Activated T-cell treated with anti-CD3 and anti-CD28 coated beads, Interleukin-2, amount 50 U/mL, for 1 hour (primary cell): ENCODE measurements around the gene NEGR1.

Experiments
- DNase-seq: peaks from one replicate; pipeline ENCODE4 v3.0.0-alpha.2; 2020

The NEGR1 gene

DNA sequence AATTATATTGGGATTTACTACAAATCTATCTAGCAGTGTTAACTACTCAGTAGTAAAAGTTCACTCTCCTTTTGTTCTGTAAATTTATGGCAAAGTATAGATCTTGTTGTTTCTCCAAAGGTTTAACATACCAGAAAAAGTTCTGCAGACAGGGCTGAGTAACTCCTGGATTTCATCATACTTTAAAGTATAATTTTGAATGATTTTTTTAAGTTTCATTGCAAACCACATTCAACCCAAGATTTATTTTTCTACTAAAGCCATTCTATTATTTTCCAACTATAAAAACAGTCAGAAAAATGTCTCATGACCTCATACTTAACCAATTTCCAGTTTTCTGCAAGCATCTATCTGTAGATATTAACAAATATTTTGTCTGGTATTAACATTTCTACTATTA, 615.7 kb downstream of the NEGR1 start:
- no peak for DNase-seq

DNA sequence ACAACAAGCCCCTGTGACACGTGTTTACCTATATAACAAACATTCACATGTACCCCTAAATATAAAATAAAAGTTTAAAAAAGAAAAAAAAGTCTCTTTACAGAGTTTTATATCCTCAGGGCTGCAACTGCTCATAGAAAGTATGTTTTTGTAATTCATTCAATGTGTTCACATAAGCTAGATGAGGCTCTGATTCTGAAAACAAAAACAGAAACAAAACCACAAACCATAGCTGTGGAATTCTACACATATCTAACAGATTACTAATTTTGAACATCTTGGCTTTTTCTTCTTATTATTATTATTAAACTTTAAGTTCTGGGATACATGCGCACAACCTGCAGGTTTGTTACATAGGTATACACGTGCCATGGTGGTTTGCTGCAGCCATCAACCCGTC, 621.9 kb downstream of the NEGR1 start:
- DNase-seq: no peak

DNA sequence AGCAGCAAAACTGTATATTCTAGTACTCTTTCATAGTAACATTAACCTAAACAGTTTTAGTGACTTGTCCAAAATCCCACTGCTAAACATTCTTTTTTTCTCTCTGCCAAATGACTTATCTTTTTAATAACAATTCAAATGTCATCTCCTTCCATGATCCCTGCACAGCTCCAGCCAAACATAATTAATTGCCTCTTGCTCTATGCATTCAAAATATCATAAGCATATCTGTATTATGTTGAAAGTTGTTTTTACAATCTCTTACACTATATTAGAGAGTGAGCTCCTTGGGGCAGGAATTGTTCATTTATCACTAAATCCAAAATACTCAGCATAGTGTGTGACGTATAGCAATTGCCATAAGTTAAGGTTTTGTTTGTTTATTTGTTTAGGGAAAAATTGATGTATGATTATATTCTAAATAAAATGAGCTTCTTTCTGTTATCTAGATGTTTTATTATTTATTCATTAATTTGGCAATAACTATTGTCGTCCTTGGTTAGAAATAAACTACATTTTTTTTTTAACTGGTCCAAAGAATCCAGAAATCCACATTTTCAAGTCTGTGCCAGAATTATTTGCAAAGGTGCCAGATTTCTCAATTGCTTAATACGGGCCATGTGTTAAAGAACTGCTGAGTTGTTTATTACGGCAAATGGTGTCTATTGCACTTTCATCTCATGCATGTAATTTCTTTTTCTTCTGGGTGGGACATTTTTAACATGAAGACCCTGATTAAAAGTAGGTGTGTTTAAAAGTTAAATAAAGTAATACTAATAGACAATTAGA, 624.3 kb downstream of the NEGR1 start:
- DNase-seq: no peak

DNA sequence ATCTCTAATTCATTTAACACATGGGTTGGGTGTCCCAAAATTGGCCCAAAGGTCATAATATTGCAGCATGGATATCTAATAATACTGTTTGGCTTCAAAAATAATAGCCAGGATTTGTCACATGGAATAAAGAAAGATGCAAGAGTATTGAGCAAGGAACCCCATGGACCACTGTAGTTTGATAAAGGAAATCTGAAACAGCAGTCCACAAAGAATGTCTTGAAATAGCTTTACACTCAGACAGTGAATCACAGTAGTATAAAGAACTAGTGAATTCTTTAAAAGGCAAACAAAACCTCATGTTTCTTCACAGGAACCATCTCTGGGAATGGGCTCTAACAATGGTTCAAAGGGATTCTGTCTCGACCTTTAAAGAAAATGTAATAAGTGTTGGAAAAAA, 625.4 kb downstream of the NEGR1 start:
- no peak for DNase-seq

DNA sequence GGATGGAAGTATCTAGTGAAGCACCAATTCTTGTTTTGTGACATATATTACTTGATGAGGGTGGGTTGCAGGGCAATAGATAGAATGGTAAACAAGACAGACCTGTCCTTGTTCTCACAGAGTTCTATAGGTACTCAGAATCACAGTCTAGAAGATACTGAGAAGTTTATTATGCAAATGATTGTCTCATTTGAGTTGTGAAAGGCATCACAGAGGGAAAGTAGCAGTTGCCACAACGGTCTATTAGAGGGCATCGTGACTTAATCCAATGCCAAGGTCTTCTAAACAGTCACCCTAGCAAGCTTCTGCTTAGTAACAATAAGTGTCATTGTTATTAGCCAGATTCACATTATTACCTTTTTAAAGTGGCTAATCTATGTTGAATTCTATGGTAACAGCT, 626.7 kb downstream of the NEGR1 start:
- DNase-seq: no peak

DNA sequence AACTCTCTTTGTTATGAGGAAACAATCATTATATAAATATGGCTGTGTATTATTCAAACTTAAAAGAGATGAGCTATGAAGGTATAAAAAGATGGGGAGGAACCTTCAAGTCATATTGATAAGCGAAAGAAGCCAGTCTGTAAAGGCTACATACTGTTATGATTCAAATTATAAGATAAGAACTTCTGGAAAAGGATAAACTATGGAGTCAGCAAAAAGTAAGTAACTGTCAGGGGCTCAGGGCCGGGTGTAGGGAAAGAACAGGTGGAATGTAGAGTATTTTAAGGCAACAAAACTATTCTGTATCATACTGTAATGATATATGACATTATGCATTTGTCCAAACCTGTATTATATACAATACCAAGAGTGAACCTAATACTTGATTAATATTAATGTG, 628.4 kb downstream of the NEGR1 start:
- DNase-seq: no peak

DNA sequence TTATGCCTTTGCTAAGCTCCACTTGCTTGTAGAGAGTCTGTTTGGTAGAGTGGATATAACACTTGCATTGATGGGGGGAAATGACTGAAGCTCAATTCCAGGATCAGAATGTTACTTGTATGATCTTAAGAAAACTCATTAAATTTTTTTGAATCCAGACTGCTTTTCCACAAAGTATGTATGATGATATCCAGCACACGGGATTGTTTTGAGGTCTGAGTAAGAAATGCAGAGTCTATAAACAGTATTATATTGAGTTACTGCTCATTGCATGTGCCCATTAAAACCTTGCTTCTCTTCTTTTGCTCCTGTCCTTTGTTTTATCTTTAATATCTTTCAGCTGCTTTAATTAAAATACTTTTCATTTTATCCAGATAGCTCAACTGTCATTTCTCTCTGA, 631.1 kb downstream of the NEGR1 start:
- no peak for DNase-seq

DNA sequence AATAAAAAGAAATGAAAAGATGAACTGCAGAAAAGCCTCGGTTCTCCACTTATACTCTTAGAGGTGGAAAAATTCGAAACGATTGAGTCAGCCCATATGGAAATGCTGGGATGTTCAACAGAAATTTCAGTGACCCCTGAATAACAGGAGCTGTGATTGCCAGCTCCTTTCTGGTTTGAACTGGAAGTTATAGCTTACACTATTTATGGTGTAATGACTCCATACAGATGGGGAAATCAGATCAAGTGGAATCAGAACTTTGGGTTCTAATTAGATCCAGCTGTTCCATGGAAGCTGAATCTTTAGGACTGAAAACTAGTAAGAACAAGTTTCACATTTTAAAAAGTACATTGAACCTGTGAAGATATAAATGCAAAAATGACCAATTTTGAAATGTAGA, 632.2 kb downstream of the NEGR1 start:
- no peak for DNase-seq

DNA sequence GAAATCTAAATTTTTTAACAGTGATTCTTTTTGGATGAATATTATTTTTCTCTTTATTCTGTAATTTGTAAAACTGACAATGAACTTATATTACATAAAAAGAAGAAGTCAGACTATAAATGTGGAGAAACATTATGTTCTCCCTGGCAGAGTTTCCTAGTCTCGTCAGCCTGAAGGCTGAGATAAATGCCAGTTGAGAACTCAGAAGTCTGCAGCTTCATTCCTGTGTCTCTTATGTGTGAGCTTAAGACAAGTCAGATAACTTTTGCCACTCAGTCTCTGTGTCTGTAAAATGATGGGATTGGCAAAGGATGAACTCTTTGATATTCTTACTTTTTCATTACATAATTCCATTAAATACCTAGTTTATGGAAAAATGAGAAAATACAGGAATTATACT, 632.7 kb downstream of the NEGR1 start:
- DNase-seq: no peak

DNA sequence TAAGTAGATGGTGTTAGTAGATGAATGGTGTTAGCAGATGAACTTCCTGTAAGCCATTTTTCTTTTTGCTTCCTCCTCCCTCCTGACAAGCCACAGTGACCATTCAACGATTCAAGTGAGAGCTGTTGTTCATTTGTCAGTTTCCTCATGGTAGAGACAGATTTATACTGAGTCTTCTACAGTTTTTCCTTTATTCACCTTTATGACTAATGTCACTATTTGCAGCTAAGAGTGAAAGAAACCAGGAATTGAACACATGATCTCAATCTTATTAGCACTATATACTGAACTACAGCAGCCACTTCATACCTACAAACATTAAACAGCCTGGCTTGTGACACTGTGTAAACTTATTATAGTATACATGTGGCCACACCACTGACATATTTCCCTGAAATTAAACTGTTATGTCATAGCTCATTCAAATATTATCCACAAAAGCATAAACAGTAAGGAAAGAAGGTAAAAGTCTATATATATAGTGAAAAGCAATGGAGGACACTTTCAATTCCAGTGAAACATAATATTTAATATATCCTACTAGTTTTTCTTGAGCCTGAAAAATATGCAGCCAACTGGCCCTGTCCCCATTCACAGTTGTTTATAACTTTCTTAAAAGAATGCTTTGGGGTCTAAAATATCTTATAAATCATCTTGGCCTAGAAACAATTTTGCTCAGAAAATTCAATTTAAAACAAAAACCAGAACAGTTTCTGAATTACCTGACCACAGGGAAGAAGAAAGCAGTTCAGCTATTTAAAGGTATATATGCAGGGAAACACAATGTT, 634.6 kb downstream of the NEGR1 start:
- DNase-seq: no peak

DNA sequence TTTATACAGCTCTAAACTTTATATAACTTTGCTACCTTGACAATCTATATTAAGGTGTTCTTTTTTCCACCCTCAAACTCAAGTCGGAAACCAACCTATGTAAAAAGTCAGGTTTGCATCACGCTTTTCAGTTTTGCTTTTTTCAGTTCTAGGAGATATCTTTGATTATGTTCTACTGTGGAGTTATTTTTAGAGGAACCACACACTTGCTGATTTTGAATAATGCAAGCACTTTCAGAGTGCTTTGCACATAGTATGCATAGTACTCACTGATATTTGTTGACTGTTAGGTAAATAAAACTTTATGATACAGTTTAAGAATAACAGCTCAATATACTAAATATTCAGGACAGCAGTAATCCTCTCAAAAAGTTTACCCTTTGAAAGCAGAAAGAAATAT, 637.3 kb downstream of the NEGR1 start:
- no peak for DNase-seq

DNA sequence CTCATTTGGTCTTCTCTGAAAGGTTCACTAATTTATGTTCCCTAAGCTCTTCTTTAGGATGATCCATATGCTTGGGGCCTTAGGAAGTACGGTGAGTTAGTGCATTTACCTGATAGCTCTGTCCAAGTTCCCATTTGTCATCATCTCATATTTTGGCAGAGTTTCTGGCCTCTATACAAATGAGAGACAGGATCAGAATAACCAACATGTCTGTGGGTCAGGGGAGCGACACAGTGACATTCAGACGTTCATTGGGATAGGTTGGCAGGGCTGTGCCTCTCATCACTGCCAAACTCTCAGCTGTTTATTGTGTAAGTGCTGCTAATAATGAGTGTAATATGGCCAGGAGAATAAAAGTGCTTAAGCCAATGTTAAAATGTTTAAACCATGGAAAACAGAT, 640.4 kb downstream of the NEGR1 start:
- no peak for DNase-seq

DNA sequence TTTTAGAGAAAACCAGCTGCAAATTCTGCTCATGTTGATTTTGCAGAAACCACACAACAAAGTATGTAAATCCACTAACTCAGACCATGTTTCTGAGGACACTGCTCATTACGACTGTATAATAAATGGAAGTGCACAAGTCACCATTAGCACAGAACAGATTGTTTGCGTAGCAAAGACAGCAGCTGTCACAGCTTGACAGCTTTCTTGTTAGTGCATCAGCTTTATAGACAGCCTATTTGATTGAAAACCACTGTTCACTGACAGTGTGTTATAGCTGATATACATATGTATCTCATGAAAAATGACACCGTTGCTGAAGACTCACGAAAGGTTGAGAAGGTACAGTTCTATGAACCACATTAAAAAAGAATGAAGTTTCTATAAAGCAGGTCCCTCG, 641.3 kb downstream of the NEGR1 start:
- DNase-seq: no peak

DNA sequence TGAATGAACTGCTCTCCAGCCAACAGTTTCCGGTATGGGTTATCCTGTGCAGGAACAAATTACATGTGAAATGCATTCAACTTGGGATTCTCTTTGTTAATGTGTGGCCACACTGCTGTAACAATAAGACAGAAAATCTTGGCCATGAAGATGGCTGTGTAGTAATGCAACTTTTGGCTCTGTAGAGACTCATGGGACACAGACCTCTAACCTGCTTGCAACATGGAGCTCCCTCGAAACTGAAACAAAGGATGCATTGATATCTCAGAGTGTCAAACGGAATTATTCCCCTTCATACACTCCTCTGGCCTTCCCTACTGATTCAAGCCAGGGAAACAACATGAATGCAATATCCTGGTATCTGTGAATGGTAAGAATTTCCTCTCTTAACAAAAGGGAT, 642.2 kb downstream of the NEGR1 start:
- DNase-seq: no peak

DNA sequence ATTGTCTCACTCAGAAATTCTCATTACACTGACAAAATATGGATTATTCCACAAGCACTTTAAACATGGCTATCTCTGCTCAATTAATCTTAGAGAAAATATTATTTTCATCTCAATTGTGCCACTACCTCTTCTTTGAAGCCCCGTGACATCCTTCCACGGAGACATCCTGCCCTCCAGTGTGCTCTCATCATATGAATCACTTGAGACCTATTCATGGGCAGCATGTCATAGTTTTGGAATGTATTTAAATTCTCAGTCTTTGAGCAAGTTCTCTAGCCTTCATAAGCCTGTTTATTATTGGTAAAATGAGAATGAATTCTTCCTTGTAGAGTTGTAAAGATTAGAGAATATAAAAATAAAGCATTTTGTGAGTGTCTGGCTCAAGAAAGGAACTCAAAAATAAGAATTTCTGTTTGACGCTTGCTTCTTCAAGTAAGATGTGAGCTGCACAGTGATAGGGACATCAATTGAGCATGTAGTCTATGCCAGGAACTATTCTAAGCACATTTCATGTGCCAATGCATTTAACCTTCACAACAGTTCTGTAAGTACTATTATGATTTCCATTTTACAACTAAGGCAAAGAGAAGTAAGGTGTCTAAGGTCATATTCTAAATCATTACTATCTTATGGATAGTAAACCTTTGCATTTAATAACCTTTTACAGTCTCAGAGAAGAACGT, 644.1 kb downstream of the NEGR1 start:
- DNase-seq: no peak

DNA sequence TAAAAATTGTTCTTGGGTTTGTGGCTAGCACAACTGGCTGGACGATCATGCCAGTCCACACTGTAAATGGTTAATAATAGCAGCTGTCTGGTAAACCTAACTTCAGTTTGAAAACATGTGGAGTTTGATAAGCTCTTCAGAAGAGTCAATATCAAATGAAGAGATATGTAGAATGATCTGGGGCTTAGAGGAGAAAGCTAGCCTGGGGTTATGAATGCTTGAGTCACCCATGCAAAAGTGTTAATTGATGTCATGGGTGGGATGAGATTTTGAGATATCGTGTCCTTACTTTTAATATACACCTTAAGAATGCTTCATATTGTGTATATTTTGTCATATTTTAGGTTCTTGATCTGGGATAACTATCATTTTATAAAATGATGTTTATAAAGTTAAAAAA, 646.8 kb downstream of the NEGR1 start:
- no peak for DNase-seq

DNA sequence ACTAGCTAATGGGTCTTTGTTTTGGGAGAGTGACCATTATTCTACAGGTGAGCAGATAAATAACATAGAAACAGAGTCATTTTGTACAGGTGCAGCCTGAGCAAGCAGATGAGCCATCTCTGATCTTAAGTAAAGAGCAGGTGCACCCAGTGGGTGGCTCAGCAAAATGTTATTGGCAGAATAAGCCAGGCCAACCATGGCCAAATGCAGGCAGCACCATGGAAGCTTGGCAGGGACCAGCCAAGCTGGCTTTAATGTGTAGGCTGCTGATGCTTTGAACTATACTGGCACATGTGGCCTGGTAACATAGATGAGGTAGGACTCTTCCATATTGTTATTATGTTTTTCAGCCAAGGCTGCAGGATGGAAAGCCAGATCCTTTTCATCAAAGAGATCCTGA, 648.2 kb downstream of the NEGR1 start:
- no peak for DNase-seq

DNA sequence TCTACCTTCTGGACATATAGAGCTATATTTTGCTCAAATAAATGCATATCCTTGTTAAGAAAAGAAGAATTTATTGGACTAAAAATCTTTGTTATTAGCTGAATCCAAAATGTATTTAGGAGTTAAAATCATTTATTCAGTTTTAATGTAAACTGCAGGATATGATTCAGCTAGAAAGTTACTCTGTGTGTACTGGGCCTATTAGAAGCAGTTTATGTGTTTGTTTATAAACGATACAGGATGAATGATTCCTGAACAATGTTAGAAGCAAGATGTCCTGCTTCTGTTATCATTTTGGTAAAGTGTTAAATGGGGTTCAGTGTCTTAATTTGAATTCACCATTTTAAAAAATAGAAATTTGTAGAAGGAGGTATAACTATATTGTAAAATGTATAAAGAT, 652.3 kb downstream of the NEGR1 start:
- DNase-seq: no peak

DNA sequence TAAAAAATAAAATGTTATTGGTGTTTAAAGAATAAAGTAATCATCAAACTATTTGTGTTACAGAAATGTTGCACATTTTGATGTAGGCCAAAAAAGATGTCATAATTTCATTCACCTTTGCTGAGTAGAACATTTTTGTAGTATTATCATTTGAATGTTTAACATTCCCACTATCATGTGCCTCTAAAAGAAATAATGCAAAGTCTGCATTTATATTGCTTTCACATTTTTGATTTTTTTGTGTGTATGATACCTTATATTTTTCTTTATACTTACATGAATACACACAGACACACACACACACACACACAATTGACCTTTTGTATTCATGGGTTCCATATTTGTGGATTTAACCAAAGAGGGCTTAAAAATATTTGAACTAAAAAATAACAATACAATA, 657.3 kb downstream of the NEGR1 start:
- DNase-seq: no peak

DNA sequence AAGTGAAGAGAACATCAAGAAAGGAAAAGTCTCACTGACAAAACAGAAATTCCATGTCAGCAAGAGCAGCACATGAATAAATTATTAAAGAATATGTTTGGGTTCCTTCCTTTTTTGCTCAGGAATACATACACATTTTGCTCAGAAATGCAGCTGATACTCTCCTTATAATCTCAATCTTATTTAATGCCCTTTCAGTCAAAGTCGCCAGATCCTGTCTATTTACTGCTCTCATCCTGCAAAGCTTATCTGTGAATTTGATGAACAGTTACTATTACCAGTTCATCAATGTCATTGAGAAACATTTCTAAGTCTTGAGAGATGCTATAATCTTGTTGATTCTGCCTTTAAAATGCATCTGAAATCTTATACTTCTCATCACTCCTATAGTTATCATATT, 658.5 kb downstream of the NEGR1 start:
- DNase-seq: no peak

DNA sequence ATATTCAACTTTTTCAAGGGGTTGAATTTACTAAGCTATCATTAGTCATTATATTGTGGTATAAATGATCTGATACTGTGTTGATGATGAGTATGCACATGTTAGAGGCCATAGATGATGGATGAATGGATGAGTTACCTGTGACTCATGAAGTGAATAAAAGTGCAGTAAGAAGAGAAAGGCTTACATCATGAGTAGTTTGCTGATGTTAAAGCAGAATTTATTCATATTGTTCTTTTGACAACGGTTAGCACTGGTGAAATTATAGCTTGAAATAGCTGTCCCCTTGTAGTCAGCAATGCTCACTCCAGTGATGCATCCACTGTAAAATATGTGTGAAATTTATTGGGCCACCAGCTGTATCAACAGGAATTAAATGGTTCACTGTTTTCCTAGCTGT, 660.6 kb downstream of the NEGR1 start:
- no peak for DNase-seq

DNA sequence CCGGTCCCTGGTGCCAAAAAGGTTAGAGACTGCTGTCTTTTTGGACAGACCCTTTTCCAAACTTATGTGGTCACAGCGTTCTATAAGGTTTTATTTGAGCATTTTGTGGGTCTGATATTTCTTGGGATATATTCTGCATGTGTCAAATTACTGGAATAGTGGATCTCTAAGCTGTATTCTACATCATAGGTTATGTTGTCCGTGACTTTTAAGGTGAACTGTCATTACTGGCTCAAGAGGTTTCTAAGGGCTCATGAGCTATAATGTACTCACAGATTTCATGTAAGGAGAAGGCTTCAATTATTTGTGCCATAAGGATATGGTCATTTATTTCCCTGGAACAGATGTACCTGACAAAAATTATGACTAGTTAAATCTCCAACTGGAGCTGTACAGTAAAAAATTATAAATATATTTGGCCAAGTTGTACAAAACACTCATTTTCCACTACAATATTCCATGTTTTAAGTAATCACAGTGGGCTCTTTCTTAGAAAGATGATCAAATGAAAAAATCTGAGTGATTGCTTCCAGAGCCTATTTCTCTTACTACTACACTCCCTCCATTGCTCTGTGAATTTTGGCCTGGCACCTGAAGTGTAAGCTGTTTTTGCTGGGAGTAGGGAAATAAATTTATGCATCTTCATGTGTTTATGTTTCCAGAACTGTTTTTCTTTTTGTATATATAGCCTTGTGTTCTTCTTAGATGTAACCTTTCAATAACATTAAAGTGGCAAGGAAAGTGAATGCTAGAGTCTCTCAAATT, 663.4 kb downstream of the NEGR1 start:
- no peak for DNase-seq

DNA sequence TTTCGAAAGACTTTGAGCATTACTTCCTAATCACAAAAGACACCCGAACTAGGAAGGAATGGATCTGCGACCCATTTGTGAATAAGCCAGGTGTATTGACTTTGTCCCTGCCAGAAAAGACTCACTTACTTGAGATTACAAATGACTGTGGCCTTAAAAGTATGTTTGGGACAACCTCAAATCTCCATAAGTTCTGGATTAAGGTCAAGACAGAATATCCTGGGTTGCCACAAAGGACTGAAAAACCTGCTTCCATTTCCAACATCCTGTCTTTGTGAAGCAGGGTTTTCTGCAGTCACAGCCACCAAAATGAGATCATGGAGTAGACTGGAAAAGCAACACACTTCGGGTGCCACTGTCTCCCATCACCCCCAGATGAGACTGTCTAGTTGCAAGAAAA, 664.1 kb downstream of the NEGR1 start:
- DNase-seq: no peak
